GM06990 (cell line): ENCODE data around the gene CHST11.
A peak's percentile ranks its signal among the peaks of the same experiment; 100 is the strongest.

Experiments
- DNase-seq: peaks from one replicate; pipeline ENCODE4 v3.0.0-alpha.2; 2011; ENCODE audit not compliant: insufficient read length; ENCODE audit errors: extremely low read depth
- H3K27me3 ChIP-seq: replicated peaks from 2 replicates; pipeline ENCODE4 v1.6.0; 2011; ENCODE audit warnings: low read length; ENCODE audit not compliant: control insufficient read depth, insufficient read depth
- H3K36me3 ChIP-seq: 2 replicates; pipeline ENCODE4 v1.5.1; 2011; ENCODE audit warnings: low read length; ENCODE audit not compliant: control insufficient read depth, insufficient read depth
- H3K4me3 ChIP-seq: replicated peaks from 2 replicates; pipeline ENCODE4 v1.5.1; 2011; ENCODE audit warnings: low read depth, mild to moderate bottlenecking, control low read depth, low read length
- CTCF ChIP-seq: IDR thresholded peaks from 2 replicates; pipeline ENCODE4 v1.5.1; 2011; ENCODE audit warnings: low read length, control low read depth, mild to moderate bottlenecking, inconsistent platforms; ENCODE audit not compliant: insufficient read depth, poor library complexity, severe bottlenecking

Gene CHST11

DNA sequence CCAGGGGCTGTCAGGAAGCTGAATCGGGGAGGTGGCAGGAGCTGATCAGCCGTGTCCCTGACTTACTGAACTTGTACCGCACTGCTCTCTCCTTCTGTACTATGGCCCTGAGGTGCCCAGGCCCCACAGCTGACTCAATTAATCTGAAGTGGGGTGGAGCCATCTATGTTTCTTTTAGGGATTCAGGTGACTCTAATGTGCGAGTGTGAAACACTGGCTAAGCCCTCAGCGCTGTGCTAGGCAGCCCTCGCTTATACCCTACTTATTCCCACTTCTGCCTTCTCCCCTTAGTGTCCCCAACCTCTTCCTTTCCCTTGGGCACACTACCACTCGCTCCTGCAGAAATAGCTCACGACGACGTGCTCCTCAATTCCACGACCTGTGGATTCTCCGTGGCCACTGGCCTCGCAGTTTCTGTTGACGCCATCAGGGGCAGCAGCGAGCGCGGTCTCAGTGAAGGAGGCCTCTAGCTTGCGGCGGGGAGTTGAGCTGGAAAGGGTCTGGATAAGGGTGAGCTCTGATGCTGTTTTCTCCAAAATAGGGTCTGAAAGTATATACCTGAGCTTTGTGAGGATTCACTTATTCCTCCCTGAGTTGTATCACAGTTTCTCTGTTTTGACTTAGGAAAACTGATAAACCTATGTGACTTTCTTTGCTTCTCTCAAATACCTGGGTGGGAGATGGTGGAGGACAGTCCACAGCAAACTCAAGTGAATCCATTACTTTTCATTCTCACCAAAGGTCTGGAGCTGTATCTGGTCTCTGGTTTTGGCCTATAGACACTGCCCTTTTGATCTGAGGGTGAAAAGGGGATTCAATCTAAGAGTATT is 333.8 kb downstream of the CHST11 start:
- peak overlapping the region; percentile 54 for H3K4me3 ChIP-seq
- TF ChIP-seq CTCF, result peak; percentile 93
- H3K36me3 ChIP-seq, result no peaks in the 10 kb centered on the region
- DNase-seq, result peak; percentile 34
- H3K27me3 ChIP-seq, result no peaks in the 10 kb centered on the region

DNA sequence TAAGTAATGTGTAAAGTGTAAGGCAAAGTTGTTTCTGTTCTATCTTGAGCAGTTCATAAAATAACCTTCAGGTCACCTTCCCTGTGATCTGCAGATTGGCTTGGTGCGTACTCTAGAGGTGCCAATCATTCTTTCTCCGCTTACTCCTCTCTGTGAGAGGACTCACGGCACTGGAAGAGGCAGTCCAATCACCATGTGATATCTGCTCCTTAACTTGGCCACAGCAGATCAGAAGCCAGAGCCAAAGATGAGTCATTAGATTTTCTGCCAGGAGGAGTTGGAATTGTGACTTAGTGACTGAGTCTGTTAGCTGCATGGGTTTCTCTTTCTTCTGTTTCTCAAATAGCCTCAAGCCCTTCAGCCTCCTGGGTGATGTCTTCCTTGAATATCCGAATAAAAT is 335.8 kb downstream of the CHST11 start:
- Histone ChIP-seq H3K4me3 (no peak overlapping the region), H3K36me3 (no peaks in the 10 kb centered on the region), H3K27me3 (no peaks in the 10 kb centered on the region)
- DNase-seq, result no peak
- no peak for TF ChIP-seq CTCF

- Histone ChIP-seq H3K4me3 (no peak overlapping the region), H3K27me3 (no peaks in the 10 kb centered on the region), H3K36me3 (no peaks in the 10 kb centered on the region)
- no peak for TF ChIP-seq CTCF
- no peak for DNase-seq
These were observed 336.5 kb downstream of the CHST11 start for GRCh38 chr12:104793285-104793684.

DNA sequence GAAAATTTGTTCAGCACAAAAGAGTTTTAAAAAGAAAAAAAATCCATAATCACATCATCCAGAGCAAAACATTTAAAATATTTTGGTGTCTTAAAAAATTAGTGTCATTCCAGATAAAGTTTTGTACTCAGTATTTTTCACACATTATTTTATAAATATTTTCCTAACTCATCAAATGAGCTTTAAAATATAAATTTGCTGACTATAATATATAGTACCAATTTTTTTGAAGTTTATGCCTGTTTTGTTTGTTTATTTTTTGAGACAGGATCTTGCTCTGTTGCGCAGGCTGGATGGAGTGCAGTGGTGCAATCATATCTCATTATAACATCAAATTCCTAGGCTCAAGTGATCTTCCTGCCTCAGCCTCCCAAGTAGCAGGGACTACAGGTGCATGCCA is 337.2 kb downstream of the CHST11 start:
- Histone ChIP-seq H3K27me3 (no peaks in the 10 kb centered on the region), H3K4me3 (no peak overlapping the region), H3K36me3 (no peaks in the 10 kb centered on the region)
- TF ChIP-seq CTCF, result no peak
- DNase-seq, result no peak

GRCh38 chr12:104796475-104796862 is 339.7 kb downstream of the CHST11 start:
- Histone ChIP-seq H3K36me3 (no peaks in the 10 kb centered on the region), H3K27me3 (no peaks in the 10 kb centered on the region), H3K4me3 (no peak overlapping the region)
- DNase-seq, result no peak
- no peak for TF ChIP-seq CTCF

- no peaks in the 10 kb centered on the region for H3K36me3 ChIP-seq
- H3K4me3 ChIP-seq, result no peak overlapping the region
- H3K27me3 ChIP-seq, result no peaks in the 10 kb centered on the region
- TF ChIP-seq CTCF, result no peak
- no peak for DNase-seq
These were observed 342.7 kb downstream of the CHST11 start for GRCh38 chr12:104799458-104799857.
